HG02973 (cell line): ENCODE results near the gene SDK1.
"Not testable (repeated sequence)": the region's sequence is repeated elsewhere in the genome, so short reads cannot be mapped to it uniquely, and the experiment has no call there.

Experiments used
- ATAC-seq: cut with Tn5 transposase; IDR thresholded peaks from one replicate; pipeline ENCODE4 v1.9.1; 2021; ENCODE audit warnings: moderate library complexity; ENCODE audit not compliant: unreplicated experiment

Gene SDK1

GRCh38 chr7:4313911-4314310 is 1012.9 kb downstream of the SDK1 start:
- not testable (repeated sequence) for ATAC-seq

- ATAC-seq, result not testable (repeated sequence)
These were observed 1013.3 kb downstream of the SDK1 start for GRCh38 chr7:4314316-4314715.
